Hypothalamus (tissue), 51 donors: Measurements from ENCODE around the gene SRGAP3.
"Not testable (repeated sequence)": the region's sequence is repeated elsewhere in the genome, so short reads cannot be mapped to it uniquely, and the experiment has no call there.

Source experiments
- DNase-seq, 51 donors: peaks; one replicate each; lab custom pipeline; 2025; lab: John Stamatoyannopoulos, UW

Gene SRGAP3

GRCh38 chr3:9249273-9250192, at the start of gene SRGAP3:
Gene SRGAP3 (minus strand): TSS chr3:9249646. CDS start chr3:9248951, 695 bp downstream.
- peak in 50 of 51 donors; percentile 21 to 96 (median 80) for DNase-seq

GRCh38 chr3:9298236-9298635, 48.8 kb upstream of the SRGAP3 start:
- no peak for DNase-seq

DNA sequence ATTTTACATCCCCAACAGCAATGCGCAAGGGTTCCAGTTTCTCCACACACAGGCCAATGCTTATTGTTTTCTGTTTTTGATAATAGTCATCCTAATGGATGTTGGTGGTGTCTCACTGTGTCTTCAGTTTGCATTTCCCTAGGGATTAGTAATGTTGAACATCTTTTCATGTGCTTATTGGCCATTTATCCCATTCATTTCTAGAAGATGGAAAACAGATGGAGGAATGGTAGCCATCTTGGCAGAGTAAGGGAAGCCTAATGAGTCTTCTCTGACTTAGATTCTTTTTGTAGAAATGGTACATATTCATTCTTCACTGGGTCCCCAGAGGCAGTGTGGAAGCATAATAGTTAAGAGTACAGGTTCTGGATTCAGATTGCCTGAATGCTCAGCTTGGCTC, 46.8 kb upstream of the SRGAP3 start:
- no peak for DNase-seq

DNA sequence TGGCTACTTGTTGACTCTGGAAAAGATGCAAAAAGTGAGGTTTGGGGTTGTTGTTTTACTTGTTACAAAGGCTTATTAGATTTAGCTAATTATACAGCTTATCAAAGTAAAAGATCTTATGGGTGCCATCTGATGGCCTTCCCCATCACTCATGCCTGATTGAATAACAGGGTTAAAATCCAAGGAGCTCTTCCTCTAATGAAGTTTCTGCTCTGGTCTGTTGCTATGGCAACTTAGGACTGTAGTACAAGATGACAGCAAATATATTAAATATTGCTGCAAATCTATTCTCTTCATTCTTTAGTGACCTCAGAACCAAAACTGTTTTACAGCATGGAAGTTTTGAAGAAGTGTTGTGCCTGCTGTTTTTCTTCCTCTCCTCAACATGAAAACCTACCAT, 45.6 kb upstream of the SRGAP3 start:
- DNase-seq: no peak

DNA sequence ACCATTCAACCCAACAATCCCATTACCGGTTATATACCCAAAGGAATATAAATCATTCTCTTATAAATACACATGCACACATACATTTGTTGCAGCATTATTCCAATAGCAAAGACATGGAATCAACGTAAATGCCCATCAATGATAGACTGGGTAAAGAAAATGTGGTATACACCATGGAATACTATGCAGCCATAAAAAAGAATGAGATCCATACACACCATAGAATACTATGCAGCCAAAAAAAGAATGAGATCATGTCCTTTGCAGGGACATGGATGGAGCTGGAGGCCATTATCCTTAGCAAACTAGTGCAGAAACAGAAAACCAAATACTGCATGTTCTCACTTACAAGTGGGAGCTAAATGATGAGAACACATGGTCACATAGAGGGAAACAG, 44.5 kb upstream of the SRGAP3 start:
- not testable (repeated sequence) for DNase-seq

- DNase-seq: no peak
Observed at GRCh38 chr3:9293076-9293475, 43.6 kb upstream of the SRGAP3 start.

DNA sequence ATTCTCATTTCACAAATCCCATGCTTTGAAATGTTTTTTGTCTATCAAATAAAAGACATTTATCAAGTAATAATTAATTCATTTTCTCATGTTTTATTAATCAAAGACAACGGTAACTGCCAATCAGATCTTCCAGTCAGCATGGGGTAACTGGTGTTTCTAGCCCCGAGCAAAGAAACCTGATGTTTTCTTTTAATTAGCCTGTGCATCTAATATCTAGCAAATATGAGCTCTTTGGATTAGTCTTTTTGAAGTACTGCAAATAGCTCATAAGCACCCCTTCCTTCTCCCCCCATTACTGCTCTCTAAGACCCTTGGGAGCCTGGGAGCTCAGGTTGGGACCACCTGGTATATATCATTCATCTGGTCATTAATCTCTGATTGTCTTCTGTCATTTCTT, 43.1 kb upstream of the SRGAP3 start:
- no peak for DNase-seq

DNA sequence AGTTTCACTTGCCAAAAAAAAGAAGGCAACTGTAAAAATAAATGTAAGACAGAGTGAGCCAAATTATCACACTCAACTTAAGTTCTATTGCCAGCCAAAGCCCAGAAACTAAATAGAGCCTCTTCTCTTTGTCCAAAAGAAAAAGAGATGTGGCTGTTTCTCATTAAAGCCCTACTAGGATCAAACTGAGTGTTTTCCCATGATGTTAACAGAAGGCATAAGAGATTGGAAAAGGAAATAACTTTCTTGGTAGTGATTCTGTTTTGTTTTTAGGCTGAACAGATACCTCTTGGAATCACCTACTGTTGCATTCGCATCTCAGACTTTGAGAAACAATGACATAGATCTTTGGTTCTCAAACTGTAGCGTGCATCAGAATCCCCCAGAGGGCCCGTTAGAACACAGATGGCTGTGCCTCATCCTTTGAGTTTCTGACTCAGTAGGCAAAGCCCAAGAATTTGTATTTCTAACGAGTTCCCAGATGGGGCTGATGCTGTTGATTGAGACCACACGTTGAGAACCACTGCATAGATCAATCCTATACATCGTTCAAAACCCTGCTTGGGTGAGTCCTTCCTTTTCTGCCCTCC, 42.5 kb upstream of the SRGAP3 start:
- DNase-seq: no peak

- no peak for DNase-seq
Observed at GRCh38 chr3:9290566-9290965, 41.1 kb upstream of the SRGAP3 start.

DNA sequence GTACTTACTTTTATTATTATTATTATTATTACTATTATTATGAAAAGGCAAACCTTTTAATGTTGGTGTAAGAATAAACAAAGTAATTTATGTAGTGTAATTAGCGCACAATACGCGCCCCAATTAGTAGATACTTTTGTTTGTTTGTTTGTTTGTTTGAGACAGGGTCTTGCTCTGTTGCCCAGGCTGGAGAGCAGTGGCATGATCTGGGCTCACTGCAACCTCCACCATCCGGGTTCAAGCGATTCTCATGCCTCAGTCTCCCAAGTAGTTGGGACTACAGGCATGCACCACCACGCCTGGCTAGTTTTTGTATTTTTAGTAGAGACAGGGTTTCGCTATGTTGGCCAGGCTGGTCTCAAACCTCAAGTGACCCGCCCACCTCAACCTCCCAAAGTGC, 32.1 kb upstream of the SRGAP3 start:
- DNase-seq: not testable (repeated sequence)

DNA sequence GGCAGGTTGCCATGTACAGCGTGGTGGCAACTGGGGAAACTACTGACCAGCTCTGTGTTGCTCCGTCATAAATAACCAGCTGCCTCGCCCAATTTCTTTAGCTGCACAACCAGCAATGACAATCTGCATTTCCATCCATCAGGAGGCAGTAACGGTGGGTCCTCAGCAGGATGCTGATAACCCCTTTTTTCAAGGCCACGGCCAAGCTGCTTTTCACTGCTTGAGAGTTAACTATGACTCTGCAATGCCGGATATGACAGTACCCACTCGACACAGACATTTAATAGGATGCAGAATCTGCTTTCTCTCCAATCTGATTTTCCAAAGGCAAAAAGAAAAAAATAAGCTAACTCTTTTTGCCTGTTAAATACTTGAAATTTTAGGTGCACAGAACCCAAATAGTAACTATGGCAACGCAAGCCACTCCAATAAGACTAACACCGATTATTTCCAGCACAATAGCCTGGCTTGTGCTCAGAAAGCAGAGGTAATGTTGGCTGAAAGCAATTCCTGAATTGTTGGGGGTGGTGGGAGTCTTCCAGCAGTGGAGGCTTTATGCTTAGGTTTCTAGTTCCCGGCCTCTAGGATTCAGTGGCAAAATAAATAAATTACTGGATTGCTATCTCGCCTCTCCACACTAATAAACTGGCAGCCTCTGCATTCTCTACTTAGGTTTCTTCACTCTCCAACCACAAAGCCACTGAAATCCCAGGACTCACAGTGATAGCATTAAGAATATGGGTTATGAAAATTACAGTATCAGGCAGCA, 31.2 kb upstream of the SRGAP3 start:
- DNase-seq: peak in 7 of 51 donors; percentile 12 to 67 (median 31)

DNA sequence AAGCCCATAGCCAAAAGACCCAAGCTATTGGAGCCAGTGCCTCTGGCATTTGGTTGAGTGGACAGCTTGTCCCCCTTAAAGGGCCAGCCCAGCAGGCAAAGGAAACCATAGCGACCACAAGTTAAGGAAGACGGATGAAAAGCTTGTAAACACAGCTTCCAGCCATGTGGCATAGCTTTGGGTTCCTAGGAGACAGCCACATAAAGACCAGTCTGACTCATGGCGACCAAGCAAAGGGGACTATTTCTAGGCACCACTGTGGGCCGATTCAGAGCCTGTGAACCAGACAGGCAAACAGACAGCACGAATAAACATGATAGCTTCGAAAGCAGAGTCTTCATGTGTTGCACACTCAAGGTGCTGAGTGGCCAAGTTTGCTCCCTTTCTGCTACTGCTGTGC, 30.5 kb upstream of the SRGAP3 start:
- DNase-seq: peak in 30 of 51 donors; percentile 4 to 74 (median 45)

GRCh38 chr3:9278498-9278897, 29.1 kb upstream of the SRGAP3 start:
- no peak for DNase-seq

GRCh38 chr3:9278085-9278484, 28.6 kb upstream of the SRGAP3 start:
- DNase-seq: no peak

- DNase-seq: no peak
Observed at GRCh38 chr3:9276761-9277370, 27.4 kb upstream of the SRGAP3 start.

DNA sequence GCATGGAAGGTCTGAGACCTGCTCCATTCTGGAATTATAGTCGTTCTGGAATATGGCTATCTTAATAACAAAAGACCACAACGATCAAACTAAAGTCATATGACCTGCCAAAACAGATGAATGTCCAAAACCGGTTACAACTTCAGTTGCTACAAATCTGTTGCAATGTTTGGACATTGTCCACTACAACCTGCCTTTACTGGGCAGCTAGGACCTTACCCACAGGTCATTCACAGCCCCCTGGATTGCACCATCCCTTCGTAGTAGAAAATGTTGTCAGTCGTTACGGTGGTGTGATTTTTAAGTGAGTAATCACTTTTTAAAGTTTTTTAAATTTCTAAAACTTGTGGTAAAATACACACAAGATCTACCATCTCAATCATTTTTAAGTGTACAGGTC, 22.5 kb upstream of the SRGAP3 start:
- no peak for DNase-seq

GRCh38 chr3:9270704-9271103, 21.3 kb upstream of the SRGAP3 start:
- DNase-seq: peak in 1 of 51 donors; percentile 6

DNA sequence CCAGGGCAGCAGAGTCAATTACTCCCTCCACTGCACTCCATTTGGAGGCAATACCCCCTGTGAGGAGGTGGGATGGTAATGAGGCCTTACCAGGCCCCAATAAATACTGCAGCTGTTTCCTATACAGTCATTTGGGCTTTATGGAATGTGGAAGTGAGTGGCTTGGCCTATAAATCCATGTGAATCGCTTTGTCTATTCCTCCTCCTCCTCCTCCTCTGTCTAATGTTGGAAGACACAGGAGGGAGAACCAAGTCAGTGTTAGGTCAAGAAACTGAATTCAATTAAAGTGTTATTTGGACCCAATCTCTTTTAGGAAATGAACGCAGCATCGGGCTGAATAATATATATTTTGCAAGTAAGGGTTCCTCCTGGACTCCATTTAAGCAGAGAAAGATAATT, 17.3 kb upstream of the SRGAP3 start:
- DNase-seq: no peak

DNA sequence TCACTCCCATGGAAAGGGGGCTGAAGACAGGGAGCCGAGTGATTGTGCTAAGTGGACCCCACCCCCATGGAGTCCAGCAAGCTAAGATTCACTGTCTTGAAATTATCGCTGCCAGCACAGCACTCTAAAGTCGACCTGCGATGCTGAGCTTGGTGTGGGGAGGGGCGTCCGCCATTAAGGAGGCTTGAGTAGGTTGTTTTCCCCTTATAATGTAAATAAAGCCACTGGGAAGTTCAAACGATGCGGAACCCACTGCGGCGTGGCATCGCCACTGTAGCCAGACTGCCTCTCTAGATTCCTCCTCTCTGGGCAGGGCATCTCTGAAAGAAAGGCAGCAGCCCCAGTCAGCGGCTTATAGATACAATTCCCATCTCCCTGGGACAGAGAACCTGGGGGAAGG, 10.9 kb upstream of the SRGAP3 start:
- DNase-seq: no peak

GRCh38 chr3:9257092-9257491, 7.6 kb upstream of the SRGAP3 start:
- DNase-seq: no peak

GRCh38 chr3:9255976-9256375, 6.5 kb upstream of the SRGAP3 start:
- DNase-seq: no peak
